Fibroblast of lung (primary cell): ENCODE results near the gene GARIN5A. TPM values are rescaled to one million over a fixed set of nuclear protein-coding genes. Genes with fewer than 3 reads are reported as not detected.

Source experiments
- DNase-seq, 2 donors: peaks; one replicate each; pipeline versions ENCODE4 v3.0.0 to v3.0.0-alpha.2; 2010; ENCODE audit warnings: low read depth in 2 of 2
- H2AFZ ChIP-seq: 2 replicates; pipeline ENCODE4 v1.5.1; 2012; ENCODE audit warnings: low read length, control low read depth, inconsistent platforms
- H3K27ac ChIP-seq: 2 replicates; pipeline ENCODE4 v1.5.1; 2011; ENCODE audit warnings: low read length, control low read depth; ENCODE audit not compliant: insufficient read depth
- H3K27me3 ChIP-seq: 2 replicates; pipeline ENCODE4 v1.5.1; 2011; ENCODE audit warnings: mild to moderate bottlenecking, low read length; ENCODE audit not compliant: control insufficient read depth, insufficient read depth
- H3K36me3 ChIP-seq: 2 replicates; pipeline ENCODE4 v1.5.1; 2011; ENCODE audit warnings: low read length; ENCODE audit not compliant: control insufficient read depth, insufficient read depth
- H3K4me1 ChIP-seq: 2 replicates; pipeline ENCODE4 v1.5.1; 2011; ENCODE audit warnings: low read length; ENCODE audit not compliant: control insufficient read depth, insufficient read depth; ENCODE audit errors: extremely low read depth
- H3K4me2 ChIP-seq: 2 replicates; pipeline ENCODE4 v1.5.1; 2011; ENCODE audit warnings: low read length, control low read depth; ENCODE audit not compliant: insufficient read depth; ENCODE audit errors: extremely low read depth
- H3K4me3 ChIP-seq, 4 experiments: fragments of 200-600 bp in 1 of 4; sonication (generic) in 1 of 4; replicated peaks in 1 of 4; 2 replicates each; pipeline ENCODE4 v1.5.1; 2011 to 2016; ENCODE audit warnings: low read length in 4 of 4, low read depth in 3 of 4, mild to moderate bottlenecking in 3 of 4, control low read depth in 2 of 4, inconsistent platforms in 1 of 4, mixed read lengths in 1 of 4; ENCODE audit not compliant: insufficient read depth in 1 of 4; ENCODE audit errors: control extremely low read depth in 1 of 4
- H3K79me2 ChIP-seq: 2 replicates; pipeline ENCODE4 v1.5.1; 2012; ENCODE audit warnings: mild to moderate bottlenecking, low read length, inconsistent platforms; ENCODE audit not compliant: control insufficient read depth, insufficient read depth
- H3K9ac ChIP-seq: 2 replicates; pipeline ENCODE4 v1.5.1; 2011; ENCODE audit warnings: mild to moderate bottlenecking, low read length, control low read depth; ENCODE audit not compliant: insufficient read depth
- H3K9me3 ChIP-seq: 2 replicates; pipeline ENCODE4 v1.5.1; 2012; ENCODE audit warnings: low read depth, low read length; ENCODE audit not compliant: control insufficient read depth, insufficient read depth
- H4K20me1 ChIP-seq: 2 replicates; pipeline ENCODE4 v1.5.1; 2011; ENCODE audit warnings: low read length; ENCODE audit not compliant: control insufficient read depth, insufficient read depth; ENCODE audit errors: extremely low read depth
- EZH2 ChIP-seq: IDR thresholded peaks from 2 replicates; pipeline ENCODE4 v1.5.1; 2012; ENCODE audit warnings: low read length, control low read depth, mild to moderate bottlenecking; ENCODE audit errors: missing control alignments
- polyA plus RNA-seq, 2 donors: library from polyadenylated mRNA; depleted of rRNA in 1 of 2; stranded (reverse) in 1 of 2; unstranded in 1 of 2; fragments of >200 nt; gene quantifications; 2 replicates each; pipeline ENCODE4 v1.2.1, GENCODE V29; 2011 to 2012; ENCODE audit warnings: missing spikeins in 1 of 2
- total RNA-seq: library from RNA; depleted of rRNA; stranded (reverse); fragments of >200 nt; gene quantifications from 2 replicates; pipeline ENCODE4 v1.2.1, GENCODE V29; 2014
- TF ChIP-seq, protein P1 (sequence below), 2 donors: IDR thresholded peaks in 1 of 2; conservative IDR thresholded peaks in 1 of 2; 1 replicate in 1 of 2; 2 replicates in 1 of 2; pipeline ENCODE4 v1.5.1; 2011 to 2012; ENCODE audit warnings: low read length in 2 of 2, control low read depth in 1 of 2, inconsistent platforms in 1 of 2, low read depth in 1 of 2, mild to moderate bottlenecking in 1 of 2

Gene GARIN5A
- total and polyA plus RNA-seq, 2 donors (not counting 1 experiment from before 2014, with no cell fraction given), result 0.11 to 0.66 TPM

DNA sequence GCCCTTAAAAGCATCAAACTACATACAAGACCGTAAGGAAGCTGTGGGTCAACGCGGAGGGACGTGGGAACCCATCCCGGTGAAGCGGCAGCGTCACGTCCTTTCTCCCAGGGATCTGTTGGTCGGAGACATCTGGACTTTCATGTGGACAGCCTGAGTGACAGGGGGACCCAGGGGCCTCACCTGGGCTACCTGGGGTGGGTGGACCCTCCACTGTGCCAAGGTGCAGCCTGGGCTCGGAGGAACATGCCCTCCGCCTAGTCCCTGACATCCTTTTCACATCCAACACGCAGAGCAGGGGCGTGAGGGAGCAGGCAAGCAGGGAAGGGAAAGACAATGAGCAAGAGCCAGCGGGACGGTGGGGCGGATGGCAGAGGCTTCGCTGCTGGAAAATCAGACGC lies 13.8 kb upstream of the GARIN5A start:
- TF ChIP-seq, protein P1, sequence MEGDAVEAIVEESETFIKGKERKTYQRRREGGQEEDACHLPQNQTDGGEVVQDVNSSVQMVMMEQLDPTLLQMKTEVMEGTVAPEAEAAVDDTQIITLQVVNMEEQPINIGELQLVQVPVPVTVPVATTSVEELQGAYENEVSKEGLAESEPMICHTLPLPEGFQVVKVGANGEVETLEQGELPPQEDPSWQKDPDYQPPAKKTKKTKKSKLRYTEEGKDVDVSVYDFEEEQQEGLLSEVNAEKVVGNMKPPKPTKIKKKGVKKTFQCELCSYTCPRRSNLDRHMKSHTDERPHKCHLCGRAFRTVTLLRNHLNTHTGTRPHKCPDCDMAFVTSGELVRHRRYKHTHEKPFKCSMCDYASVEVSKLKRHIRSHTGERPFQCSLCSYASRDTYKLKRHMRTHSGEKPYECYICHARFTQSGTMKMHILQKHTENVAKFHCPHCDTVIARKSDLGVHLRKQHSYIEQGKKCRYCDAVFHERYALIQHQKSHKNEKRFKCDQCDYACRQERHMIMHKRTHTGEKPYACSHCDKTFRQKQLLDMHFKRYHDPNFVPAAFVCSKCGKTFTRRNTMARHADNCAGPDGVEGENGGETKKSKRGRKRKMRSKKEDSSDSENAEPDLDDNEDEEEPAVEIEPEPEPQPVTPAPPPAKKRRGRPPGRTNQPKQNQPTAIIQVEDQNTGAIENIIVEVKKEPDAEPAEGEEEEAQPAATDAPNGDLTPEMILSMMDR (conservative IDR thresholded peaks at IDR 0.05 in 1 of 2, IDR thresholded peaks at IDR 0.05 in 1 of 2; ENCODE audit: low read depth in 1 of 2, low read length in 2 of 2), result no peak
- no peak for TF ChIP-seq EZH2
- no peak for DNase-seq
- Histone ChIP-seq H4K20me1 (no peaks in the 10 kb centered on the region), H3K4me2 (no peak overlapping the region), H3K4me1 (no peaks in the 10 kb centered on the region), H3K4me3 (no peak overlapping the region), H3K9ac (no peak overlapping the region), H3K9me3 (no peaks in the 10 kb centered on the region), H3K36me3 (no peaks in the 10 kb centered on the region), H3K27ac (no peak overlapping the region), H3K79me2 (no peaks in the 10 kb centered on the region), H3K27me3 (peaks cover 27% of the 10 kb centered on the region), H2AFZ (no peak overlapping the region)

DNA sequence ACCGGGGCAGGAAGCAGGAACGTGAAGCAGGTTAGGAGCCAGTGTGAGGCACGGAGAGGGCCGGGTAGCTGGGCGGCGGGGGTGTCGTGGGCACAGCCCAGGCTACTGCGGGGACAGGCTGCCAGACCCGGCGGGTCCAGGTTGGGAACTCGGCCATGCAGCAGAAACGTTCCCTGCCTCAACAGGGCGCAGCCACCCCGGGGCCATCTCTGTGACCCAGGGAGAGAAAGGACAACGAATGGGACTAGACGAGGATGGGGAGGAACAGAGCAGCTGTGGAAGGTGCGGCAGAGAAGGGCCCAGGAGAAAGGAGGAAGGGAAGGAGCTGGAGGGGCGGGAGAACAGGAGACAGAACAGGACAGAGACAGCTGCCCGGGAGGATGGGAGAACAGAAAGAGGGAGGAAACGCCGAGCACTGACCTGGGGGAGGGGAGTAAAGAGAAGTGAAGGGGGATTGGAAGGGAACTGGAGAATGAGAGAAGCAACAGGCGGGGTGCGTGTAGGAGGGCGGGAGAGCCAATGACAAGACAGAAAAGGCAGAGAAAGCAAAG lies 12.9 kb upstream of the GARIN5A start:
- Histone ChIP-seq H3K36me3 (no peaks in the 10 kb centered on the region), H3K4me1 (no peaks in the 10 kb centered on the region), H3K4me3 (no peak overlapping the region), H3K4me2 (no peak overlapping the region), H2AFZ (no peak overlapping the region), H3K27ac (no peak overlapping the region), H3K9ac (no peak overlapping the region), H4K20me1 (no peaks in the 10 kb centered on the region), H3K9me3 (no peaks in the 10 kb centered on the region), H3K27me3 (peaks cover 27% of the 10 kb centered on the region), H3K79me2 (no peaks in the 10 kb centered on the region)
- TF ChIP-seq EZH2, result no peak
- TF ChIP-seq, protein P1 (conservative IDR thresholded peaks at IDR 0.05 in 1 of 2, IDR thresholded peaks at IDR 0.05 in 1 of 2; ENCODE audit: low read depth in 1 of 2, low read length in 2 of 2), result no peak
- DNase-seq, result no peak

DNA sequence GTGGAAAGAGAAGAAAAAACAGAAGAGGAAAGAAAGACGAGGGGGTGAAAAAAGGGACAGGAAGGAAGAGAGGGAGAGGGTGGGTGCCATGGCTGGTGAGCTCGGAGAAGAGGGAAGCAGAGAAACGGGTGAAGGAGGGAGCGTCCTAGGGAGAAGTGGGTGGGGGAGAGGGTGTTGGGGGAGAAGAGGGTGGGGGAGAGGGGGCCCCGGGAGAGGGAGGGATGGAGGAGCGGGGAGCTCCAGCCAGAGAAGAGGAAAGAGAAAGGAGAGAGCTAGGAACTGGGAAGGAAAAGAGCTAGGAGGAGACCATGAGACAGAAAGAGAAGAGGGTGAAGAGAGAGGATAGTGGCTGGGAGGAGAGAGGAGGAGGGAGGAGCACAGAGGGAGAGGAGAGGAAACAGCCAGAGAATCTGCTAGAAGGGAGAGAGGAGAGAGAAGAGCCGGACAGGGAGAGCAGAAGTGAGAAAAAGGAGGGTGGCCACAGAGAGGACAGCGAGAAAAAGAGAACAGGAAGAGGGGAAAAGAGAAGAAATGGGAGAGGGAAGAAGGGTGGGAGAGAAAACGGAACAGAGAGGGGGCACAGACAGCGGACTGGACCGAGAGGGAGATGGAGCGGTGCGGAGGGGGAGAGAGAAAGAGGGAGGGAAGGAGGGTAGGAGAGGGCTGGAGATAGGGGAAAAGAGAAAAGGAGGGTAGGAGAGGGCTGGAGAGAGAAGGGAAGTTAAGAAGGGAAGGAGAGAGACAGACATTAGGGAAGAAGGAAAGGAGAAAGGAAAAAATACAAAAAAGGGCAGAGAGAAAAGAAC lies 11.9 kb upstream of the GARIN5A start:
- no peak overlapping the region for H3K27ac ChIP-seq
- no peak for TF ChIP-seq EZH2
- TF ChIP-seq, protein P1 (conservative IDR thresholded peaks at IDR 0.05 in 1 of 2, IDR thresholded peaks at IDR 0.05 in 1 of 2; ENCODE audit: low read depth in 1 of 2, low read length in 2 of 2), result no peak
- H3K9ac ChIP-seq, result no peak overlapping the region
- H3K9me3 ChIP-seq, result no peaks in the 10 kb centered on the region
- peaks cover 27% of the 10 kb centered on the region for H3K27me3 ChIP-seq
- no peaks in the 10 kb centered on the region for H3K36me3 ChIP-seq
- H3K79me2 ChIP-seq, result no peaks in the 10 kb centered on the region
- H4K20me1 ChIP-seq, result no peaks in the 10 kb centered on the region
- no peak overlapping the region for H3K4me2 ChIP-seq
- H3K4me3 ChIP-seq, result no peak overlapping the region
- H2AFZ ChIP-seq, result no peak overlapping the region
- no peak for DNase-seq
- no peaks in the 10 kb centered on the region for H3K4me1 ChIP-seq
